Neuronal stem cell (in vitro differentiated cells): ENCODE data around the gene ASS1.

Source experiments
- DNase-seq: peaks from one replicate; pipeline ENCODE4 v3.0.0-alpha.2; 2013; ENCODE audit warnings: low spot score
- H2AFZ ChIP-seq: one replicate; pipeline ENCODE4 v1.6.1; 2013; ENCODE audit warnings: mild to moderate bottlenecking, low read length, inconsistent platforms
- H2AK5ac ChIP-seq: 2 replicates; pipeline ENCODE4 v1.6.1; 2013; ENCODE audit warnings: low read depth, mild to moderate bottlenecking, inconsistent platforms, low read length, moderate library complexity, mixed read lengths
- H2BK120ac ChIP-seq: 2 replicates; pipeline ENCODE4 v1.6.1; 2013; ENCODE audit warnings: low read depth, mild to moderate bottlenecking, inconsistent platforms, low read length, moderate library complexity, mixed read lengths
- H2BK12ac ChIP-seq: one replicate; pipeline ENCODE4 v1.6.1; 2013; ENCODE audit warnings: low read length, inconsistent platforms
- H2BK15ac ChIP-seq: 2 replicates; pipeline ENCODE4 v1.6.1; 2013; ENCODE audit warnings: mild to moderate bottlenecking, low read length, inconsistent platforms, mixed read lengths
- H2BK5ac ChIP-seq: one replicate; pipeline ENCODE4 v1.6.1; 2013; ENCODE audit warnings: inconsistent platforms, mild to moderate bottlenecking, low read length, moderate library complexity
- H3K14ac ChIP-seq: one replicate; pipeline ENCODE4 v1.6.1; 2013; ENCODE audit warnings: low read length, inconsistent platforms
- H3K18ac ChIP-seq: 2 replicates; pipeline ENCODE4 v1.6.1; 2013; ENCODE audit warnings: low read length, inconsistent platforms
- H3K23ac ChIP-seq: 2 replicates; pipeline ENCODE4 v1.6.1; 2013; ENCODE audit warnings: low read depth, mild to moderate bottlenecking, mixed read lengths, low read length, inconsistent platforms; ENCODE audit not compliant: poor library complexity
- H3K27ac ChIP-seq: replicated peaks from 3 replicates; pipeline ENCODE4 v1.5.1; 2013; ENCODE audit warnings: low read length, inconsistent platforms
- H3K27me3 ChIP-seq, 3 experiments: 2 replicates each; pipeline ENCODE4 v1.6.1; 2013; ENCODE audit warnings: low read length in 3 of 3, mild to moderate bottlenecking in 2 of 3, inconsistent platforms in 1 of 3, low read depth in 1 of 3, mixed read lengths in 1 of 3, moderate library complexity in 1 of 3; ENCODE audit not compliant: control insufficient read depth in 3 of 3, insufficient read depth in 3 of 3
- H3K36me3 ChIP-seq, 2 donors: replicated peaks in 1 of 2; 2 replicates each; pipeline ENCODE4 v1.6.1; 2013; ENCODE audit warnings: low read length in 2 of 2; ENCODE audit not compliant: control insufficient read depth in 2 of 2, insufficient read depth in 2 of 2
- H3K4ac ChIP-seq: 2 replicates; pipeline ENCODE4 v1.6.1; 2013; ENCODE audit warnings: inconsistent platforms, mild to moderate bottlenecking, low read length, moderate library complexity
- H3K4me1 ChIP-seq, 2 donors: 1 replicate in 1 of 2; 2 replicates in 1 of 2; pipeline ENCODE4 v1.6.1; 2013; ENCODE audit warnings: low read length in 2 of 2, low read depth in 1 of 2; ENCODE audit not compliant: control insufficient read depth in 2 of 2, insufficient read depth in 1 of 2
- H3K4me2 ChIP-seq: one replicate; pipeline ENCODE4 v1.6.1; 2013; ENCODE audit warnings: mild to moderate bottlenecking, low read length, inconsistent platforms; ENCODE audit not compliant: insufficient read depth, poor library complexity, severe bottlenecking
- H3K4me3 ChIP-seq, 2 donors: 2 replicates each; pipeline ENCODE4 v1.5.1; 2013; ENCODE audit warnings: low read length in 2 of 2, mild to moderate bottlenecking in 2 of 2, inconsistent platforms in 1 of 2, moderate library complexity in 1 of 2
- H3K79me1 ChIP-seq: one replicate; pipeline ENCODE4 v1.6.1; 2013; ENCODE audit warnings: low read depth, mild to moderate bottlenecking, inconsistent platforms, low read length, moderate library complexity
- H3K9ac ChIP-seq: one replicate; pipeline ENCODE4 v1.6.1; 2013; ENCODE audit warnings: mild to moderate bottlenecking, low read depth, low read length, inconsistent platforms; ENCODE audit not compliant: poor library complexity
- H3K9me3 ChIP-seq, 2 donors: replicated peaks in 1 of 2; 2 replicates each; pipeline versions ENCODE3 to v1.6.1; 2013; ENCODE audit warnings: low read length in 2 of 2, mild to moderate bottlenecking in 2 of 2, inconsistent platforms in 1 of 2, low read depth in 1 of 2, mixed read lengths in 1 of 2, moderate library complexity in 1 of 2; ENCODE audit not compliant: control insufficient read depth in 2 of 2, insufficient read depth in 1 of 2
- H4K8ac ChIP-seq: one replicate; pipeline ENCODE4 v1.6.1; 2013; ENCODE audit warnings: low read depth, mild to moderate bottlenecking, inconsistent platforms, low read length, moderate library complexity
- H4K91ac ChIP-seq: one replicate; pipeline ENCODE4 v1.6.1; 2013; ENCODE audit warnings: low read length, low read depth, mild to moderate bottlenecking, inconsistent platforms; ENCODE audit not compliant: poor library complexity
- WGBS, 2 donors: extraction: QIAGEN DNeasy Blood & Tissue Kit; methylation state at CpG; one replicate each; pipeline ENCODE4 v1.1.7; 2013; ENCODE audit warnings: missing lambda C conversion rate in 2 of 2, mixed read lengths in 1 of 2; ENCODE audit not compliant: insufficient read length in 2 of 2, insufficient replicate concordance in 1 of 2; ENCODE audit errors: extremely low coverage in 2 of 2; 5-methylcytosine and 5-hydroxymethylcytosine counted together

The ASS1 gene

GRCh38 chr9:130508218-130508617, 63.5 kb downstream of the ASS1 start:
- no peaks in the 10 kb centered on the region for H3K27me3 ChIP-seq
- H3K4me3 ChIP-seq, result no peak overlapping the region
- H3K4me1 ChIP-seq, result no peaks in the 10 kb centered on the region
- H3K27ac ChIP-seq, result no peak overlapping the region
- H3K14ac ChIP-seq, result no peak overlapping the region
- no peak overlapping the region for H2BK12ac ChIP-seq
- H3K79me1 ChIP-seq, result no peaks in the 10 kb centered on the region
- no peaks in the 10 kb centered on the region for H3K36me3 ChIP-seq
- H3K9me3 ChIP-seq, result no peaks in the 10 kb centered on the region
- H3K4me2 ChIP-seq, result no peak overlapping the region
- no peak overlapping the region for H2AK5ac ChIP-seq
- no CpG with 5 or more reads among the region's 2 CpGs for WGBS, 2 donors
- H2BK15ac ChIP-seq, result no peak overlapping the region
- H3K9ac ChIP-seq, result no peak overlapping the region
- H3K18ac ChIP-seq, result no peak overlapping the region
- no peak overlapping the region for H2AFZ ChIP-seq
- no peak overlapping the region for H3K4ac ChIP-seq
- H2BK5ac ChIP-seq, result no peak overlapping the region
- H4K8ac ChIP-seq, result no peak overlapping the region
- no peak for DNase-seq
- no peak overlapping the region for H2BK120ac ChIP-seq
- H4K91ac ChIP-seq, result no peak overlapping the region
- H3K23ac ChIP-seq, result no peak overlapping the region

- Histone ChIP-seq H2BK15ac (no peak overlapping the region), H3K4me2 (no peak overlapping the region), H2BK120ac (no peak overlapping the region), H3K27ac (no peak overlapping the region), H3K14ac (no peak overlapping the region), H2AK5ac (no peak overlapping the region), H2BK12ac (no peak overlapping the region), H3K18ac (no peak overlapping the region), H3K4ac (no peak overlapping the region), H3K4me1 (no peaks in the 10 kb centered on the region), H3K9me3 (no peaks in the 10 kb centered on the region), H2BK5ac (no peak overlapping the region), H2AFZ (no peak overlapping the region), H3K23ac (no peak overlapping the region), H3K79me1 (no peaks in the 10 kb centered on the region), H3K27me3 (no peaks in the 10 kb centered on the region), H4K91ac (no peak overlapping the region), H3K4me3 (no peak overlapping the region), H3K36me3 (no peaks in the 10 kb centered on the region), H4K8ac (no peak overlapping the region), H3K9ac (no peak overlapping the region)
- no peak for DNase-seq
- no CpG with 5 or more reads among the region's 4 CpGs for WGBS, 2 donors
Measured at GRCh38 chr9:130512199-130512598, 67.4 kb downstream of the ASS1 start.

- H3K9me3 ChIP-seq, result no peaks in the 10 kb centered on the region
- no CpG with 5 or more reads among the region's 1 CpG for WGBS, 2 donors
- H2BK12ac ChIP-seq, result no peak overlapping the region
- no peaks in the 10 kb centered on the region for H3K4me1 ChIP-seq
- H3K23ac ChIP-seq, result no peak overlapping the region
- no peak overlapping the region for H4K91ac ChIP-seq
- no peaks in the 10 kb centered on the region for H3K36me3 ChIP-seq
- H3K4ac ChIP-seq, result no peak overlapping the region
- H2BK15ac ChIP-seq, result no peak overlapping the region
- H3K27ac ChIP-seq, result no peak overlapping the region
- H2BK5ac ChIP-seq, result no peak overlapping the region
- DNase-seq, result no peak
- H3K18ac ChIP-seq, result no peak overlapping the region
- H3K14ac ChIP-seq, result no peak overlapping the region
- no peak overlapping the region for H2BK120ac ChIP-seq
- H4K8ac ChIP-seq, result no peak overlapping the region
- H2AK5ac ChIP-seq, result no peak overlapping the region
- peaks cover 0 to 7% (median 0%) of the 10 kb centered on the region in 3 experiments for H3K27me3 ChIP-seq
- H3K9ac ChIP-seq, result no peak overlapping the region
- no peaks in the 10 kb centered on the region for H3K79me1 ChIP-seq
- no peak overlapping the region for H2AFZ ChIP-seq
- H3K4me3 ChIP-seq, result no peak overlapping the region
- H3K4me2 ChIP-seq, result no peak overlapping the region
Measured at GRCh38 chr9:130513078-130513477, 68.3 kb downstream of the ASS1 start.

GRCh38 chr9:130518233-130518632, 73.5 kb downstream of the ASS1 start:
- H3K9me3 ChIP-seq, result no peaks in the 10 kb centered on the region
- no peak overlapping the region for H2BK5ac ChIP-seq
- no CpG with 5 or more reads among the region's 4 CpGs for WGBS, 2 donors
- H3K27me3 ChIP-seq, result peaks cover 0 to 9% (median 0%) of the 10 kb centered on the region in 3 experiments
- H3K4me3 ChIP-seq, result no peak overlapping the region
- H3K23ac ChIP-seq, result no peak overlapping the region
- H3K27ac ChIP-seq, result no peak overlapping the region
- H3K4ac ChIP-seq, result no peak overlapping the region
- H2BK15ac ChIP-seq, result no peak overlapping the region
- H2AFZ ChIP-seq, result no peak overlapping the region
- no peak overlapping the region for H2BK120ac ChIP-seq
- DNase-seq, result no peak
- no peak overlapping the region for H4K91ac ChIP-seq
- H3K4me2 ChIP-seq, result no peak overlapping the region
- H3K4me1 ChIP-seq, result peaks cover 0 to 7% of the 10 kb centered on the region in 2 donors
- no peak overlapping the region for H4K8ac ChIP-seq
- no peak overlapping the region for H2AK5ac ChIP-seq
- no peak overlapping the region for H3K18ac ChIP-seq
- no peak overlapping the region for H2BK12ac ChIP-seq
- H3K36me3 ChIP-seq, result no peaks in the 10 kb centered on the region
- no peak overlapping the region for H3K9ac ChIP-seq
- H3K79me1 ChIP-seq, result no peaks in the 10 kb centered on the region
- H3K14ac ChIP-seq, result no peak overlapping the region
